Activated CD8-positive, alpha-beta T cell treated with anti-CD3 and anti-CD28 coated beads for 36 hours (primary cell): ENCODE results near the gene CCL28. TPM values are rescaled to one million over a fixed set of nuclear protein-coding genes. Genes with fewer than 3 reads are reported as not detected.

Source experiments
- ATAC-seq: fragments of 200-7000 bp; cut with Tn5 transposase; one replicate; pipeline ENCODE4 v1.10.0; 2021; ENCODE audit warnings: mild to moderate bottlenecking, moderate library complexity
- CTCF ChIA-PET: fragments of 350-600 bp; sonication (Branson Sonifier 250); formaldehyde crosslinking; loops from one replicate; lab custom pipeline; 2021; ENCODE audit warnings: antibody characterized with exemption; lab: Charles Lee
- POLR2A ChIA-PET: fragments of 350-600 bp; sonication (Branson Sonifier 250); formaldehyde crosslinking; loops from one replicate; lab custom pipeline; 2021; ENCODE audit warnings: antibody characterized with exemption; lab: Charles Lee
- DNase-seq: peaks from one replicate; pipeline ENCODE4 v3.0.0-alpha.2; 2020
- H3K27ac Mint-ChIP-seq: one replicate; pipeline ENCODE4 v1.8.0; 2021; ENCODE audit warnings: mild to moderate bottlenecking, mixed read lengths
- H3K27me3 Mint-ChIP-seq: one replicate; pipeline ENCODE4 v1.8.0; 2021; ENCODE audit warnings: mixed read lengths
- H3K36me3 Mint-ChIP-seq: one replicate; pipeline ENCODE4 v1.8.0; 2021; ENCODE audit warnings: low read depth, mixed read lengths
- H3K4me1 Mint-ChIP-seq: one replicate; pipeline ENCODE4 v1.8.0; 2021; ENCODE audit warnings: low read depth, mixed read lengths
- H3K4me3 Mint-ChIP-seq: one replicate; pipeline ENCODE4 v1.8.0; 2021; ENCODE audit warnings: mild to moderate bottlenecking, moderate library complexity, mixed read lengths
- H3K9me3 Mint-ChIP-seq: one replicate; pipeline ENCODE4 v1.8.0; 2021; ENCODE audit warnings: mixed read lengths
- intact Hi-C: fragments of 100-400 bp; cut with micrococcal nuclease; formaldehyde crosslinking; loops from one replicate; pipeline ENCODE4 v1.10.0; 2022
- total RNA-seq, 2 experiments: library from RNA; stranded (reverse); gene quantifications; one replicate each; pipeline ENCODE4 v1.2.3, GENCODE V29; 2021
- TF ChIP-seq, protein P1 (sequence below): fragments of 200-600 bp; IDR thresholded peaks from one replicate; pipeline ENCODE4 v1.8.0; 2022; ENCODE audit warnings: antibody characterized with exemption, mild to moderate bottlenecking

The CCL28 gene
- total RNA-seq, 2 experiments from 2014 or later = 12.4 to 15.0 TPM

DNA sequence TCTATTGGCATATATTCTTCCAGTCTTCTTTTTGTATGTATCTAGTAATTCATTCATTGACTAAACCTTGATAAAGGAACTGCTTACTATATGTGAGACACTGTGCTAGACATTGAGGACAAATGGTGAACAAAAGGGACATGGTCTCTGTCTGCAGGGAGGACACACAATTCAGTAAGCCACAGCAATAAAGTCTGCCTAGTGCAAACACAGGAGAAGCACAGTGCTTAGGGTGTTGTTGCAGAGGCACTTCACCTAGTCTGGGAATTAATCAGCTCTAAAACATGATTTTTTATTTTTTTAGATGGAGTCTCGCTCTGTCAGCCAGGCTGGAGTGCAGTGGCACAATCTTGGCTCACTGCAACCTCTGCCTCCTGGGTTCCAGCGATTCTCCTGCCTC is 6.4 kb upstream of the CCL28 start:
- ATAC-seq (no peak), DNase-seq (no peak)
- no peaks in the 10 kb centered on the region for H3K36me3 Mint-ChIP-seq
- ChIA-PET CTCF (interaction anchor here (2.4 kb wide), 1 partner anchor 29 kb away, joined by 8 read pairs; no protein-coding TSS in a partner anchor), POLR2A (no interaction called here)
- TF ChIP-seq, protein P1, sequence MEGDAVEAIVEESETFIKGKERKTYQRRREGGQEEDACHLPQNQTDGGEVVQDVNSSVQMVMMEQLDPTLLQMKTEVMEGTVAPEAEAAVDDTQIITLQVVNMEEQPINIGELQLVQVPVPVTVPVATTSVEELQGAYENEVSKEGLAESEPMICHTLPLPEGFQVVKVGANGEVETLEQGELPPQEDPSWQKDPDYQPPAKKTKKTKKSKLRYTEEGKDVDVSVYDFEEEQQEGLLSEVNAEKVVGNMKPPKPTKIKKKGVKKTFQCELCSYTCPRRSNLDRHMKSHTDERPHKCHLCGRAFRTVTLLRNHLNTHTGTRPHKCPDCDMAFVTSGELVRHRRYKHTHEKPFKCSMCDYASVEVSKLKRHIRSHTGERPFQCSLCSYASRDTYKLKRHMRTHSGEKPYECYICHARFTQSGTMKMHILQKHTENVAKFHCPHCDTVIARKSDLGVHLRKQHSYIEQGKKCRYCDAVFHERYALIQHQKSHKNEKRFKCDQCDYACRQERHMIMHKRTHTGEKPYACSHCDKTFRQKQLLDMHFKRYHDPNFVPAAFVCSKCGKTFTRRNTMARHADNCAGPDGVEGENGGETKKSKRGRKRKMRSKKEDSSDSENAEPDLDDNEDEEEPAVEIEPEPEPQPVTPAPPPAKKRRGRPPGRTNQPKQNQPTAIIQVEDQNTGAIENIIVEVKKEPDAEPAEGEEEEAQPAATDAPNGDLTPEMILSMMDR = no peak
- no peaks in the 10 kb centered on the region for H3K27me3 Mint-ChIP-seq
- no peak overlapping the region for H3K4me3 Mint-ChIP-seq
- H3K27ac Mint-ChIP-seq = no peak overlapping the region
- intact Hi-C loops = no loop called here
- H3K4me1 Mint-ChIP-seq = no peaks in the 10 kb centered on the region
- no peaks in the 10 kb centered on the region for H3K9me3 Mint-ChIP-seq

DNA sequence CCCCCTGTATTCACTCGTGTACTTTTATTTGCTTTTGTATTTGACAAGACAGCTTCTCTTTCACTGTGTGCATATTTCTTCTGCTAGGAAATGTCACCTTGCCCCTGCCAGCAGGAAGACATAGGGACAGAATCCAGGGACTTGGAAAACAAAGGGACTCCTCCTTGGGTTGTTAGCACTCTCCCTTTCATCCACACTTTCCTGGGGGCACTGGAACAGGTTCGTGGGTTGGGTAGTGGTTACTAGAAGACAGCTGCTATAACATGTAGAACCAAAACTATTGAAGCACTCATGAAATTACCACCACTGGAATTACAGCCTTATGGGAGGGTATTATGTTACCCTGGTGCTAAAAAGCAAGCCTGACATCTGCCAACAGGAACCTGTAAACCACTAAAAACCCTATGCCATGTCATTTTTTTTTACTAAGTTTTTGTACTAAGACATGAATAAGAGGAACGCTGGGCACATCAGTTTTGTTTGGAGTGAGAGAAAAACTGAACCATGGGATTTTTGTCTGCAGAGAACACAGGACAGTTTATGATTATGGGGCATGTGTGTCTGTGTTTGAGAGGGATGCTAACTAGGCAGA is 4.7 kb upstream of the CCL28 start:
- no peak for DNase-seq
- H3K27ac Mint-ChIP-seq = no peak overlapping the region
- TF ChIP-seq, protein P1 = no peak
- CTCF ChIA-PET = no interaction called here
- no peaks in the 10 kb centered on the region for H3K9me3 Mint-ChIP-seq
- no peaks in the 10 kb centered on the region for H3K4me1 Mint-ChIP-seq
- no peaks in the 10 kb centered on the region for H3K36me3 Mint-ChIP-seq
- intact Hi-C loops = no loop called here
- no peak overlapping the region for H3K4me3 Mint-ChIP-seq
- POLR2A ChIA-PET = interaction anchor here (0.6 kb wide), 1 partner anchor 780 kb away, joined by 3 read pairs; no protein-coding TSS in a partner anchor
- H3K27me3 Mint-ChIP-seq = no peaks in the 10 kb centered on the region
- ATAC-seq = no peak

GRCh38 chr5:43415935-43416802 is 4.0 kb upstream of the CCL28 start:
- no peak for DNase-seq
- TF ChIP-seq, protein P1 = no peak
- H3K9me3 Mint-ChIP-seq = no peaks in the 10 kb centered on the region
- intact Hi-C loops = no loop called here
- no peak overlapping the region for H3K27ac Mint-ChIP-seq
- H3K36me3 Mint-ChIP-seq = no peaks in the 10 kb centered on the region
- ATAC-seq = no peak
- ChIA-PET CTCF (no interaction called here), POLR2A (interaction anchor here (0.6 kb wide), 1 partner anchor 781 kb away, joined by 3 read pairs; no protein-coding TSS in a partner anchor)
- no peaks in the 10 kb centered on the region for H3K27me3 Mint-ChIP-seq
- H3K4me1 Mint-ChIP-seq = no peaks in the 10 kb centered on the region
- no peak overlapping the region for H3K4me3 Mint-ChIP-seq

DNA sequence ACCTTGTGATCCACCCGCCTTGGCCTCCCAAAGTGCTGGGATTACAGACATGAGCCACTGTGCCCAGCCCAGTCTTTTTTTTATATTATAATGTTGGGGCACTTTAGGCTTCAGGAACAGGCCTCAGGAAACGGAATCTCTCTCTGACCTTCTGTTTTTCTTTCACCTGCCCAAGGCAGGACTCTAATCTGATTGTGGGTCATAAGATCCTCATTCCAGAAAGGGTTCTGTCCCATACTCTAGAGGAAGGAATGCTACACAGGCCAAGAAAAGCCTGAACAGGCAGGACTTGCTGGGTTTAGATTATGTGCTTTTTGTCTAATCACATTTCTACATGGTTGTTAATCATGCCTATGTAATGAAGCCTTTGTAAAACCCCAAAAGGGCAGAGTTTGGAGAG is 1.8 kb upstream of the CCL28 start:
- no peak overlapping the region for H3K4me3 Mint-ChIP-seq
- DNase-seq (no peak), ATAC-seq (no peak)
- TF ChIP-seq, protein P1 = no peak
- no peak overlapping the region for H3K27ac Mint-ChIP-seq
- intact Hi-C loops = no loop called here
- ChIA-PET CTCF (no interaction called here), POLR2A (no interaction called here)
- H3K27me3 Mint-ChIP-seq = no peaks in the 10 kb centered on the region
- H3K4me1 Mint-ChIP-seq = no peaks in the 10 kb centered on the region
- H3K9me3 Mint-ChIP-seq = no peaks in the 10 kb centered on the region
- no peaks in the 10 kb centered on the region for H3K36me3 Mint-ChIP-seq

GRCh38 chr5:43412644-43413043 is 453 bp upstream of the CCL28 start:
- intact Hi-C loops = no loop called here
- TF ChIP-seq, protein P1 = no peak
- no peak for DNase-seq
- ChIA-PET POLR2A (interaction anchor here (1.1 kb wide), 1 partner anchor 16 kb away, joined by 3 read pairs; no protein-coding TSS in a partner anchor), CTCF (interaction anchor here (1.2 kb wide), 1 partner anchor 74 kb away, joined by 3 read pairs; no protein-coding TSS in a partner anchor)
- Mint-ChIP-seq H3K27me3 (no peaks in the 10 kb centered on the region), H3K4me3 (no peak overlapping the region), H3K36me3 (no peaks in the 10 kb centered on the region), H3K27ac (no peak overlapping the region), H3K9me3 (peaks cover 3% of the 10 kb centered on the region), H3K4me1 (no peaks in the 10 kb centered on the region)
- no peak for ATAC-seq
